Esophagus muscularis mucosa (tissue), 4 donors: ENCODE measurements around the gene MAPK14. TPM values are rescaled to one million over a fixed set of nuclear protein-coding genes. Genes with fewer than 3 reads are reported as not detected.
"Not testable (repeated sequence)": the region's sequence is repeated elsewhere in the genome, so short reads cannot be mapped to it uniquely, and the experiment has no call there.

ENCODE experiments used
- DNase-seq: peaks from one replicate; pipeline ENCODE4 v3.0.0-alpha.2; 2017; ENCODE audit errors: extremely low spot score
- H3K27ac ChIP-seq, 4 donors: fragments of 200-600 bp; sonication (generic); replicated peaks in 1 of 4; 1 replicate in 3 of 4; 2 replicates in 1 of 4; pipeline ENCODE4 v1.5.1; 2016 to 2019; ENCODE audit warnings: mild to moderate bottlenecking in 1 of 4
- H3K27me3 ChIP-seq, 4 donors: fragments of 200-600 bp; sonication (generic); one replicate each; pipeline versions ENCODE4 v1.5.1 to v1.6.0; 2016 to 2019
- H3K36me3 ChIP-seq, 4 donors: fragments of 200-600 bp; sonication (generic); one replicate each; pipeline ENCODE4 v1.5.1; 2016 to 2019
- H3K4me1 ChIP-seq, 4 donors: fragments of 200-600 bp; sonication (generic); one replicate each; pipeline ENCODE4 v1.5.1; 2016 to 2019
- H3K4me3 ChIP-seq, 4 donors: fragments of 200-600 bp; sonication (generic); 1 replicate in 2 of 4; 2 replicates in 2 of 4; pipeline ENCODE4 v1.5.1; 2016 to 2019; ENCODE audit warnings: mild to moderate bottlenecking in 4 of 4, moderate library complexity in 1 of 4
- H3K9me3 ChIP-seq, 4 donors: fragments of 200-600 bp; sonication (generic); 1 replicate in 3 of 4; 2 replicates in 1 of 4; pipeline ENCODE4 v1.5.1; 2016 to 2019
- CTCF ChIP-seq, 3 experiments: fragments of 200-600 bp in 2 of 3; fragments of 450-650 bp in 1 of 3; sonication (generic) in 2 of 3; IDR thresholded peaks; one replicate each; pipeline ENCODE4 v1.5.1; 2017 to 2019; ENCODE audit warnings: antibody characterized with exemption in 3 of 3, mild to moderate bottlenecking in 2 of 3, moderate library complexity in 1 of 3
- EP300 ChIP-seq: sonication (generic); formaldehyde crosslinking; IDR thresholded peaks from one replicate; pipeline ENCODE4 v1.6.1; 2017; ENCODE audit warnings: antibody characterized with exemption
- POLR2A ChIP-seq: fragments of 450-650 bp; IDR thresholded peaks from one replicate; pipeline ENCODE4 v1.6.1; 2017; ENCODE audit warnings: antibody characterized with exemption, moderate library complexity, mild to moderate bottlenecking, low read depth
- POLR2AphosphoS5 ChIP-seq, 2 donors: sonication (generic); formaldehyde crosslinking; IDR thresholded peaks; one replicate each; pipeline ENCODE4 v1.6.1; 2017; ENCODE audit warnings: antibody characterized with exemption in 2 of 2
- WGBS: methylation state at CpG from one replicate; pipeline ENCODE4 v1.1.5; 2018; 5-methylcytosine and 5-hydroxymethylcytosine counted together
- intact Hi-C: fragments of 100-400 bp; cut with DNase I; formaldehyde crosslinking; loops from one replicate; pipeline ENCODE4 v1.15.1; 2023
- total RNA-seq, 4 donors: library from RNA; depleted of rRNA; stranded (reverse); fragments of >200 nt; gene quantifications; one replicate each; pipeline versions ENCODE4 v1.1.0 to v1.2.1, GENCODE V29; 2016

MAPK14 gene
- total RNA-seq, 4 donors from 2014 or later: 53.2 to 70.7 (median 66.9) TPM

GRCh38 chr6:36028088-36028876 lies 674 bp downstream of the MAPK14 start:
- Histone ChIP-seq H3K9me3 (no peaks in the 10 kb centered on the region), H3K27me3 (peaks cover 0 to 13% (median 5%) of the 10 kb centered on the region in 4 donors), H3K4me3 (peak overlapping the region; percentile 83 to 96 (median 95)), H3K4me1 (peaks cover 20 to 50% (median 48%) of the 10 kb centered on the region in 4 donors), H3K36me3 (no peaks in the 10 kb centered on the region), H3K27ac (peak overlapping the region; percentile 92 to 96 (median 94))
- 0% methylated on average over 20 of the region's 44 CpGs for WGBS
- TF ChIP-seq EP300 (no peak), CTCF (IDR thresholded peaks at IDR 0.05) (no peak), POLR2AphosphoS5 (IDR thresholded peaks at IDR 0.05) (no peak), POLR2A (no peak)
- DNase-seq: no peak
- intact Hi-C loops: loop anchor here (5.0 to 10.0 kb wide), 2 partner anchors 169 to 337 kb away; partner anchors contain the start of gene BRPF3

GRCh38 chr6:36028877-36029324 lies 1.3 kb downstream of the MAPK14 start:
- 1% methylated on average over 13 of the region's 13 CpGs for WGBS
- peak overlapping the region; percentile 83 to 96 (median 95) for H3K4me3 ChIP-seq

GRCh38 chr6:36029464-36029863 lies 1.9 kb downstream of the MAPK14 start:
- WGBS: 3% methylated on average over 6 of the region's 6 CpGs
- intact Hi-C loops: loop anchor here (5.0 to 10.0 kb wide), 2 partner anchors 168 to 335 kb away; partner anchors contain the start of gene BRPF3
- H3K9me3 ChIP-seq: no peaks in the 10 kb centered on the region
- TF ChIP-seq CTCF (IDR thresholded peaks at IDR 0.05) (no peak), EP300 (no peak), POLR2A (no peak), POLR2AphosphoS5 (IDR thresholded peaks at IDR 0.05) (peak in 1 of 2 donors; percentile 21)
- peaks cover 29 to 58% (median 56%) of the 10 kb centered on the region in 4 donors for H3K4me1 ChIP-seq
- H3K27ac ChIP-seq: peak overlapping the region; percentile 92 to 96 (median 94)
- no peak for DNase-seq
- H3K4me3 ChIP-seq: peak overlapping the region; percentile 83 to 96 (median 95)
- H3K27me3 ChIP-seq: peaks cover 0 to 5% (median 1%) of the 10 kb centered on the region in 4 donors
- H3K36me3 ChIP-seq: no peaks in the 10 kb centered on the region

More at GRCh38 chr6:36028877-36029324, 1.3 kb downstream of the MAPK14 start:
- Histone ChIP-seq H3K4me1 (peaks cover 24 to 57% (median 54%) of the 10 kb centered on the region in 4 donors), H3K27ac (peak overlapping the region; percentile 92 to 96 (median 94)), H3K9me3 (no peaks in the 10 kb centered on the region), H3K36me3 (no peaks in the 10 kb centered on the region), H3K27me3 (peaks cover 0 to 10% (median 4%) of the 10 kb centered on the region in 4 donors)
- TF ChIP-seq POLR2AphosphoS5 (IDR thresholded peaks at IDR 0.05): peak; percentile 62 to 68
- no peak for TF ChIP-seq EP300
- no peak for TF ChIP-seq CTCF (IDR thresholded peaks at IDR 0.05)
- TF ChIP-seq POLR2A: no peak
- intact Hi-C loops: loop anchor here (5.0 to 10.0 kb wide), 2 partner anchors 168 to 336 kb away; partner anchors contain the start of gene BRPF3
- no peak for DNase-seq

- Histone ChIP-seq H3K9me3 (no peaks in the 10 kb centered on the region), H3K4me1 (peaks cover 45 to 79% (median 78%) of the 10 kb centered on the region in 4 donors), H3K4me3 (no peak overlapping the region), H3K27ac (peak overlapping the region in 2 of 4 donors; percentile 4 to 34), H3K27me3 (no peaks in the 10 kb centered on the region), H3K36me3 (no peaks in the 10 kb centered on the region)
- TF ChIP-seq POLR2A (no peak), POLR2AphosphoS5 (IDR thresholded peaks at IDR 0.05) (no peak), CTCF (IDR thresholded peaks at IDR 0.05) (no peak), EP300 (no peak)
- 69% methylated on average over 1 of the region's 1 CpG for whole genome bisulfite sequencing
- no peak for DNase-seq
- intact Hi-C loops: no loop called here
These were observed 4.7 kb downstream of the MAPK14 start for GRCh38 chr6:36032261-36032660.

- DNase-seq, intact Hi-C loops, H3K9me3 ChIP-seq, H3K4me3 ChIP-seq, H3K27me3 ChIP-seq, H3K36me3 ChIP-seq: not testable (repeated sequence)
- Histone ChIP-seq H3K27ac (peak overlapping the region in 2 of 4 donors; percentile 34 to 37), H3K4me1 (peaks cover 51 to 87% (median 86%) of the 10 kb centered on the region in 4 donors)
- 95% methylated on average over 10 of the region's 10 CpGs for WGBS
These were observed 5.5 kb downstream of the MAPK14 start for GRCh38 chr6:36033144-36033543.
